SK-N-SH treated with all-trans-retinoic acid at 6 μM for 48 hours (cell line): ENCODE results near the gene SHC3.

ENCODE experiments used
- ISL1 ChIP-seq: fragments of 250-450 bp; sonication (Bioruptor Pico); IDR thresholded peaks from 2 replicates; pipeline ENCODE4 v2.1.2; 2022; ENCODE audit warnings: mild to moderate bottlenecking, moderate library complexity
- PATZ1 ChIP-seq: fragments of 250-450 bp; sonication (Bioruptor Pico); IDR thresholded peaks from 2 replicates; pipeline ENCODE4 v1.8.0; 2020; ENCODE audit warnings: mild to moderate bottlenecking, moderate library complexity, borderline replicate concordance
- POU6F1 ChIP-seq: fragments of 250-450 bp; sonication (Bioruptor Pico); IDR thresholded peaks from 2 replicates; pipeline ENCODE4 v1.8.0; 2021; ENCODE audit warnings: low read depth, mild to moderate bottlenecking, moderate library complexity, borderline replicate concordance
- SNAI2 ChIP-seq: fragments of 250-450 bp; sonication (Bioruptor Pico); IDR thresholded peaks from 2 replicates; pipeline ENCODE4 v1.5.0; 2020; ENCODE audit warnings: mild to moderate bottlenecking, moderate library complexity
- TCF4 ChIP-seq: fragments of 250-450 bp; sonication (Bioruptor Pico); IDR thresholded peaks from 2 replicates; pipeline ENCODE4 v1.8.0; 2021; ENCODE audit warnings: mild to moderate bottlenecking, moderate library complexity, borderline replicate concordance
- TOX ChIP-seq: fragments of 250-450 bp; sonication (Bioruptor Pico); IDR thresholded peaks from 2 replicates; pipeline ENCODE4 v1.8.0; 2021; ENCODE audit warnings: mild to moderate bottlenecking, moderate library complexity, borderline replicate concordance
- ZFP30 ChIP-seq: fragments of 450-650 bp; formaldehyde crosslinking; IDR thresholded peaks from 2 replicates; pipeline ENCODE4 v1.5.0; 2022; ENCODE audit warnings: mild to moderate bottlenecking, moderate library complexity
- ZNF565 ChIP-seq: fragments of 450-650 bp; formaldehyde crosslinking; conservative IDR thresholded peaks from 2 replicates; pipeline ENCODE4 v1.5.0; 2020; ENCODE audit warnings: low read depth, mild to moderate bottlenecking, moderate library complexity
- ZNF70 ChIP-seq: fragments of 450-650 bp; formaldehyde crosslinking; IDR thresholded peaks from 2 replicates; pipeline ENCODE4 v1.5.0; 2020; ENCODE audit warnings: mild to moderate bottlenecking, moderate library complexity
- ZNF8 ChIP-seq: fragments of 450-650 bp; formaldehyde crosslinking; IDR thresholded peaks from 2 replicates; pipeline ENCODE4 v1.5.0; 2020; ENCODE audit warnings: mild to moderate bottlenecking, moderate library complexity
- TF ChIP-seq, protein P1 (sequence below): fragments of 250-450 bp; sonication (Bioruptor Pico); IDR thresholded peaks from 2 replicates; pipeline ENCODE4 v1.5.1; 2021; ENCODE audit warnings: mild to moderate bottlenecking, moderate library complexity

DNA sequence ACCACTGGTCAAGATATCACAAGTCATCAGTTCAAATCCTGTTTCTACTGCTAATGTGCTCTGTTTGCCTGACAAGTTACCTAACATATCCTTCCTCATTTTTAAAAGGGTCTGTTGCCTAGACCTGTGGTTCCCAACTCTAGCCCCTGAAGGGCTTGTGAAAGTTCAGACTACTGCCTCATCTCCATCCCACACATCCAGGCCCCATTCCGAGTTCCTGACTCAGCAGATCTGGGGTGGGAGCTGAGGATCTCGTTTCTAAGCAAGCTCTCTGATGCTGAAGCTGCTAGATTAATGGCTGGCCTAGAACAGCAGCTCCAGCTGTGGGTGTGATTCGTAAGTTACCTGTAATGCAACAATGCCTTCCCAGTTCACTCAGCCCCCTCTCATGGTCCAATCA lies 154.9 kb downstream of the SHC3 start:
- no peak for TF ChIP-seq POU6F1 (CRISPR knock-in tag)
- TF ChIP-seq PATZ1 (CRISPR knock-in tag), result no peak
- TF ChIP-seq ZFP30, result no peak
- TF ChIP-seq ZNF565, result no peak
- TF ChIP-seq TOX, result no peak
- TF ChIP-seq, protein P1, sequence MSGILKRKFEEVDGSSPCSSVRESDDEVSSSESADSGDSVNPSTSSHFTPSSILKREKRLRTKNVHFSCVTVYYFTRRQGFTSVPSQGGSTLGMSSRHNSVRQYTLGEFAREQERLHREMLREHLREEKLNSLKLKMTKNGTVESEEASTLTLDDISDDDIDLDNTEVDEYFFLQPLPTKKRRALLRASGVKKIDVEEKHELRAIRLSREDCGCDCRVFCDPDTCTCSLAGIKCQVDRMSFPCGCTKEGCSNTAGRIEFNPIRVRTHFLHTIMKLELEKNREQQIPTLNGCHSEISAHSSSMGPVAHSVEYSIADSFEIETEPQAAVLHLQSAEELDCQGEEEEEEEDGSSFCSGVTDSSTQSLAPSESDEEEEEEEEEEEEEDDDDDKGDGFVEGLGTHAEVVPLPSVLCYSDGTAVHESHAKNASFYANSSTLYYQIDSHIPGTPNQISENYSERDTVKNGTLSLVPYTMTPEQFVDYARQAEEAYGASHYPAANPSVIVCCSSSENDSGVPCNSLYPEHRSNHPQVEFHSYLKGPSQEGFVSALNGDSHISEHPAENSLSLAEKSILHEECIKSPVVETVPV, result no peak
- no peak for TF ChIP-seq ISL1
- no peak for TF ChIP-seq ZNF8 (CRISPR knock-in tag)
- no peak for TF ChIP-seq SNAI2 (CRISPR knock-in tag)
- no peak for TF ChIP-seq TCF4 (CRISPR knock-in tag)
- TF ChIP-seq ZNF70 (CRISPR knock-in tag), result no peak
